DOHH2 (cell line): ENCODE results near the gene FBXO31.

Experiments
- H3F3A ChIP-seq: fragments of 200-600 bp; sonication (generic), shearing (Covaris generic); 2 replicates; pipeline ENCODE4 v1.6.0; 2016; ENCODE audit warnings: antibody characterized with exemption, mild to moderate bottlenecking; ENCODE audit not compliant: control insufficient read depth, insufficient read depth
- H3K27ac ChIP-seq: fragments of 200-600 bp; sonication (generic); 2 replicates; pipeline ENCODE4 v1.5.1; 2014; ENCODE audit warnings: low read depth, mild to moderate bottlenecking, low read length, moderate library complexity
- H3K27me3 ChIP-seq: fragments of 200-600 bp; sonication (generic); 2 replicates; pipeline ENCODE4 v1.6.1; 2014; ENCODE audit warnings: mild to moderate bottlenecking, low read length, mixed read lengths; ENCODE audit not compliant: control insufficient read depth
- H3K36me3 ChIP-seq: fragments of 200-600 bp; sonication (generic); 2 replicates; pipeline ENCODE4 v1.6.1; 2014; ENCODE audit warnings: mild to moderate bottlenecking, low read length, moderate library complexity, mixed read lengths; ENCODE audit not compliant: control insufficient read depth
- H3K4me1 ChIP-seq: fragments of 200-600 bp; sonication (generic); 2 replicates; pipeline ENCODE4 v1.6.1; 2014; ENCODE audit warnings: mild to moderate bottlenecking, low read length, mixed read lengths; ENCODE audit not compliant: control insufficient read depth
- H3K4me2 ChIP-seq: fragments of 200-600 bp; sonication (generic); 2 replicates; pipeline ENCODE4 v1.6.0; 2014; ENCODE audit warnings: mild to moderate bottlenecking, low read length, moderate library complexity
- H3K4me3 ChIP-seq: fragments of 200-600 bp; sonication (generic); 2 replicates; pipeline ENCODE4 v1.5.1; 2014; ENCODE audit warnings: mild to moderate bottlenecking, low read length, mixed read lengths
- H3K79me2 ChIP-seq: fragments of 200-600 bp; sonication (generic); 2 replicates; pipeline ENCODE4 v1.6.1; 2014; ENCODE audit warnings: mild to moderate bottlenecking, low read length, mixed read lengths; ENCODE audit not compliant: control insufficient read depth
- H3K9me2 ChIP-seq: fragments of 200-600 bp; sonication (generic); replicated peaks from 2 replicates; pipeline ENCODE4 v1.6.1; 2014; ENCODE audit warnings: mild to moderate bottlenecking, low read length, mixed read lengths; ENCODE audit not compliant: control insufficient read depth
- H3K9me3 ChIP-seq: fragments of 200-600 bp; sonication (generic); 2 replicates; pipeline ENCODE4 v1.6.1; 2014; ENCODE audit warnings: antibody characterized with exemption, low read length, mixed read lengths; ENCODE audit not compliant: control insufficient read depth, insufficient read depth
- H4K20me1 ChIP-seq: fragments of 200-600 bp; sonication (generic); 2 replicates; pipeline ENCODE4 v1.6.0; 2014; ENCODE audit warnings: low read depth, mild to moderate bottlenecking, antibody characterized with exemption, low read length, moderate library complexity; ENCODE audit not compliant: control insufficient read depth, insufficient read depth
- EZH2phosphoT487 ChIP-seq: fragments of 200-600 bp; sonication (generic); IDR thresholded peaks from 2 replicates; pipeline ENCODE4 v1.6.1; 2017; ENCODE audit warnings: borderline replicate concordance, mild to moderate bottlenecking, antibody characterized with exemption, low read length, moderate library complexity, mixed read lengths
- TF ChIP-seq, protein P1 (sequence below): fragments of 200-600 bp; sonication (generic); IDR thresholded peaks from one replicate; pipeline ENCODE4 v1.5.1; 2014; ENCODE audit warnings: antibody characterized with exemption, mild to moderate bottlenecking, low read depth, low read length; ENCODE audit not compliant: poor library complexity, severe bottlenecking

FBXO31 gene, protein sequence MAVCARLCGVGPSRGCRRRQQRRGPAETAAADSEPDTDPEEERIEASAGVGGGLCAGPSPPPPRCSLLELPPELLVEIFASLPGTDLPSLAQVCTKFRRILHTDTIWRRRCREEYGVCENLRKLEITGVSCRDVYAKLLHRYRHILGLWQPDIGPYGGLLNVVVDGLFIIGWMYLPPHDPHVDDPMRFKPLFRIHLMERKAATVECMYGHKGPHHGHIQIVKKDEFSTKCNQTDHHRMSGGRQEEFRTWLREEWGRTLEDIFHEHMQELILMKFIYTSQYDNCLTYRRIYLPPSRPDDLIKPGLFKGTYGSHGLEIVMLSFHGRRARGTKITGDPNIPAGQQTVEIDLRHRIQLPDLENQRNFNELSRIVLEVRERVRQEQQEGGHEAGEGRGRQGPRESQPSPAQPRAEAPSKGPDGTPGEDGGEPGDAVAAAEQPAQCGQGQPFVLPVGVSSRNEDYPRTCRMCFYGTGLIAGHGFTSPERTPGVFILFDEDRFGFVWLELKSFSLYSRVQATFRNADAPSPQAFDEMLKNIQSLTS

DNA sequence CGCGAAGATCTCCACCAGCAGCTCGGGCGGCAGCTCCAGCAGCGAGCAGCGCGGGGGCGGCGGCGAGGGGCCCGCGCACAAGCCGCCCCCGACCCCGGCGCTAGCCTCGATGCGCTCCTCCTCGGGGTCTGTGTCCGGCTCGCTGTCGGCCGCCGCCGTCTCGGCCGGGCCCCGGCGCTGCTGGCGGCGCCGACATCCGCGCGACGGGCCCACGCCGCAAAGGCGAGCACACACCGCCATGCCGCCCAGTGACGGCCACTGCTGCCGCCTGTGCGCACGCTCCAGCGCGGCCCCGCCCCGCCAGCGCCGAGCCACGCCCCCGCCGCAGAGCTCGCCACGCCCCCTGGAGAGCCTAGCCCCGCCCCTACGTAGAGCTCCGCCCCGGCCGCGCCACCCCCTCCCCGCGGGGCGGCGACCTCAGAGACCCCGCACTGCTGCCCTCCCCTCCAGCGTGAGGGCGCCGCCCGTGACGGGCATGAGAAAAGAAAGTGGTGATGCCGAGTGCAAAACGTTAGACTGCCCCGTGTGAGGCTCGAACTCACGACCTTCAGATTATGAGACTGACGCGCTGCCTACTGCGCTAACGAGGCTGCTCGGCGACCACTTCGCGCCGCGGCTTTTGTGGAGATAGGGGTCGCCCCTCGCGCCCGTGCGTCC, at the start of gene FBXO31:
TSS of gene FBXO31 (minus strand) at position 272 of the 657 bp plus-strand sequence. CDS start at position 240, 32 bp downstream.
- H3K27me3 ChIP-seq: no peaks in the 10 kb centered on the region
- no peaks in the 10 kb centered on the region for H3K9me3 ChIP-seq
- no peak for TF ChIP-seq EZH2phosphoT487
- TF ChIP-seq, protein P1, sequence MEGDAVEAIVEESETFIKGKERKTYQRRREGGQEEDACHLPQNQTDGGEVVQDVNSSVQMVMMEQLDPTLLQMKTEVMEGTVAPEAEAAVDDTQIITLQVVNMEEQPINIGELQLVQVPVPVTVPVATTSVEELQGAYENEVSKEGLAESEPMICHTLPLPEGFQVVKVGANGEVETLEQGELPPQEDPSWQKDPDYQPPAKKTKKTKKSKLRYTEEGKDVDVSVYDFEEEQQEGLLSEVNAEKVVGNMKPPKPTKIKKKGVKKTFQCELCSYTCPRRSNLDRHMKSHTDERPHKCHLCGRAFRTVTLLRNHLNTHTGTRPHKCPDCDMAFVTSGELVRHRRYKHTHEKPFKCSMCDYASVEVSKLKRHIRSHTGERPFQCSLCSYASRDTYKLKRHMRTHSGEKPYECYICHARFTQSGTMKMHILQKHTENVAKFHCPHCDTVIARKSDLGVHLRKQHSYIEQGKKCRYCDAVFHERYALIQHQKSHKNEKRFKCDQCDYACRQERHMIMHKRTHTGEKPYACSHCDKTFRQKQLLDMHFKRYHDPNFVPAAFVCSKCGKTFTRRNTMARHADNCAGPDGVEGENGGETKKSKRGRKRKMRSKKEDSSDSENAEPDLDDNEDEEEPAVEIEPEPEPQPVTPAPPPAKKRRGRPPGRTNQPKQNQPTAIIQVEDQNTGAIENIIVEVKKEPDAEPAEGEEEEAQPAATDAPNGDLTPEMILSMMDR: no peak
- no peaks in the 10 kb centered on the region for H3K9me2 ChIP-seq
- H3K27ac ChIP-seq: peak within 1 kb of the TSS; percentile 76
- peaks cover 21% of the 10 kb centered on the region; the same call in 1 of the 2 replicates for H4K20me1 ChIP-seq
- peaks cover 59% of the 10 kb centered on the region for H3K4me1 ChIP-seq
- peak within 1 kb of the TSS; percentile 77 for H3K4me3 ChIP-seq
- H3F3A ChIP-seq: peaks cover 20% of the 10 kb centered on the region
- peaks cover 55% of the 10 kb centered on the region for H3K79me2 ChIP-seq
- peak within 1 kb of the TSS; percentile 79 for H3K4me2 ChIP-seq
- peaks cover 19% of the 10 kb centered on the region for H3K36me3 ChIP-seq

DNA sequence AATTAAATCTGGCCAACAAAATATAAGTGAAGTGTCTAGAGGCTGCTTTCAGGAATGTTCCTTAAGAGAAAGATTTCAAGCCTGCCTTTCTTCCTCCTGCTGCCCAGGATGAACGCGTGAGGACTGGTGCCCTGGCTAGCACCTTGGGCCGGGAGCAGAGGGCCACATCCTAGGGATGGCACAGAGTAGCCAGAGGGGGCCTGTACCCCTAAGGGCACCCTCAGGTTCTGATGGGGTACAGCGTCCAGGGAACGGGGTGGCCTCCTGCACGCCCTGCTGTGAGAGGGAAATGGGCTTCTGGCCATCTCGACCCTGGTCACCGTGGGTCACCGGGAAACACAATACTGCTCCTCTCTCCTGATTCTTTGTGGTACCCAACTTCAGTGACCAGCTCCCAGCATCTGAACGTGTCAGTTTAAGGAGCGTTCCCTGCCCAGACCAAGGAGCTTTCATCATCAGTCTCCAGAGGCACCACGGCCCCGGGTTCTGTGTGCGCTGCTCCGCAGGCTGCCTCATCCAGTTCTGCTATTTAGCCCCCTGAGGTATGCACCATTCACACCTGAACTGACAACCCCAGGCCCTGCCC, 48.8 kb upstream of the FBXO31 start:
- Histone ChIP-seq H3K4me1 (peaks cover 15% of the 10 kb centered on the region), H3K27ac (no peak overlapping the region), H3K36me3 (no peaks in the 10 kb centered on the region), H3K27me3 (no peaks in the 10 kb centered on the region), H3K9me2 (no peaks in the 10 kb centered on the region), H3K4me3 (no peak overlapping the region), H4K20me1 (no peaks in the 10 kb centered on the region), H3K9me3 (no peaks in the 10 kb centered on the region), H3K79me2 (peaks cover 4% of the 10 kb centered on the region; the same call in 1 of the 2 replicates), H3F3A (no peaks in the 10 kb centered on the region), H3K4me2 (no peak overlapping the region)
- TF ChIP-seq EZH2phosphoT487: no peak
- TF ChIP-seq, protein P1: no peak

DNA sequence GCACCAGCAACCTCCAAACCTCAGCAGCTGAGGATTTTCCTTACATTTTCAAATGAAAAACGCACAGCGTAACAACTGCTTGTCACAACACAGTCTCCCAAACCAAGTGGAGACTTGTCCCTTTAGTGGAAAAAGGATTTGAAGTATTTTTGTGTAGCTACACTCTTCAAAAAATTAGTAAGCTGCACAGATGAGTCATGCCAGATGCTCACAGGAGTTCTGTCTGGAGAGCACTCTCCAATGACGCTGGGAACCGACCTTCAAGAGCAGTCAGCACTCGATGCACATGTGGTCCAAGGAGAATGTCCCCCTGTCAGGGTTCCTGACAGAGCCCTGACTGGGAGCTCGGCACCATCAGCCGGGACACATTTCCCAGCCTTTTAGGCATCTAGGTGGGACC, 48.4 kb upstream of the FBXO31 start:
- Histone ChIP-seq H3K27me3 (no peaks in the 10 kb centered on the region), H4K20me1 (no peaks in the 10 kb centered on the region), H3K4me3 (no peak overlapping the region), H3K4me2 (no peak overlapping the region), H3K9me2 (no peaks in the 10 kb centered on the region), H3K36me3 (no peaks in the 10 kb centered on the region), H3K9me3 (no peaks in the 10 kb centered on the region), H3F3A (no peaks in the 10 kb centered on the region), H3K4me1 (peaks cover 15% of the 10 kb centered on the region), H3K27ac (no peak overlapping the region), H3K79me2 (peaks cover 4% of the 10 kb centered on the region; the same call in 1 of the 2 replicates)
- TF ChIP-seq EZH2phosphoT487: no peak
- TF ChIP-seq, protein P1: no peak
